GM23338 (cell line): Measurements from ENCODE around the gene TRAK1. TPM values are rescaled to one million over a fixed set of nuclear protein-coding genes. Genes with fewer than 3 reads are reported as not detected.

ENCODE experiments used
- ATAC-seq: fragments of 200-7000 bp; cut with Tn5 transposase; 3 replicates; pipeline ENCODE4 v1.9.1; 2020
- DNase-seq: peaks from one replicate; pipeline ENCODE4 v3.0.0-alpha.2; 2015; ENCODE audit warnings: low spot score
- H2AFZ ChIP-seq: fragments of 200-600 bp; sonication (generic); 2 replicates; pipeline ENCODE4 v1.8.0; 2016; ENCODE audit warnings: antibody characterized with exemption, mild to moderate bottlenecking, moderate library complexity
- H3F3A ChIP-seq: fragments of 200-600 bp; sonication (generic); replicated peaks from 2 replicates; pipeline ENCODE4 v1.8.0; 2017; ENCODE audit warnings: antibody characterized with exemption, mixed run types, low read depth
- H3K27ac ChIP-seq: fragments of 200-600 bp; sonication (generic); 2 replicates; pipeline ENCODE4 v1.6.1; 2016; ENCODE audit warnings: low read depth
- H3K27me3 ChIP-seq: fragments of 200-600 bp; sonication (generic); 2 replicates; pipeline ENCODE4 v1.8.0; 2016; ENCODE audit warnings: mild to moderate bottlenecking, mixed run types, moderate library complexity; ENCODE audit not compliant: insufficient read depth
- H3K36me3 ChIP-seq: fragments of 200-600 bp; sonication (generic); 2 replicates; pipeline ENCODE4 v1.8.0; 2016; ENCODE audit warnings: mild to moderate bottlenecking; ENCODE audit not compliant: insufficient read depth
- H3K4me1 ChIP-seq: fragments of 200-600 bp; sonication (generic); 2 replicates; pipeline ENCODE4 v1.8.0; 2016; ENCODE audit warnings: mild to moderate bottlenecking, moderate library complexity; ENCODE audit not compliant: insufficient read depth
- H3K4me2 ChIP-seq: fragments of 200-600 bp; sonication (generic); 2 replicates; pipeline ENCODE4 v1.7.1; 2017; ENCODE audit warnings: mixed run types
- H3K4me3 ChIP-seq: fragments of 200-600 bp; sonication (generic); 2 replicates; pipeline ENCODE4 v1.6.1; 2016; ENCODE audit warnings: mixed run types
- H3K79me2 ChIP-seq: fragments of 200-600 bp; sonication (generic); replicated peaks from 2 replicates; pipeline ENCODE4 v1.8.0; 2017; ENCODE audit warnings: mild to moderate bottlenecking; ENCODE audit not compliant: insufficient read depth
- H3K9me2 ChIP-seq: fragments of 200-600 bp; sonication (generic); 2 replicates; pipeline ENCODE4 v1.8.0; 2017; ENCODE audit not compliant: insufficient read depth
- H4K20me1 ChIP-seq: fragments of 200-600 bp; sonication (generic); replicated peaks from 2 replicates; pipeline ENCODE4 v1.8.0; 2017; ENCODE audit warnings: mild to moderate bottlenecking; ENCODE audit not compliant: insufficient read depth
- H3K27ac Mint-ChIP-seq: 2 replicates; pipeline ENCODE4 v1.8.0; 2020; ENCODE audit warnings: inconsistent platforms, mild to moderate bottlenecking, moderate library complexity, mixed read lengths
- H3K27me3 Mint-ChIP-seq: 3 replicates; pipeline ENCODE4 v1.8.0; 2022; ENCODE audit warnings: low read depth, mild to moderate bottlenecking, moderate library complexity, mixed read lengths, inconsistent platforms; ENCODE audit not compliant: insufficient read depth, poor library complexity
- H3K36me3 Mint-ChIP-seq: 3 replicates; pipeline ENCODE4 v1.8.0; 2021; ENCODE audit warnings: low read depth, mild to moderate bottlenecking, inconsistent platforms, moderate library complexity, mixed read lengths
- H3K4me1 Mint-ChIP-seq: 3 replicates; pipeline ENCODE4 v1.8.0; 2020; ENCODE audit warnings: mild to moderate bottlenecking, inconsistent platforms, mixed read lengths
- H3K4me3 Mint-ChIP-seq: 3 replicates; pipeline ENCODE4 v1.8.0; 2021; ENCODE audit warnings: moderate library complexity, mild to moderate bottlenecking, inconsistent platforms, mixed read lengths
- H3K9me3 Mint-ChIP-seq: 3 replicates; pipeline ENCODE4 v1.8.0; 2020; ENCODE audit warnings: moderate library complexity, mild to moderate bottlenecking, inconsistent platforms, mixed read lengths
- CREB1 ChIP-seq: fragments of 250-450 bp; sonication (Bioruptor Pico); IDR thresholded peaks from 2 replicates; pipeline ENCODE4 v1.5.0; 2020; ENCODE audit warnings: low read depth, mild to moderate bottlenecking, moderate library complexity
- EZH2 ChIP-seq: fragments of 200-600 bp; sonication (generic); IDR thresholded peaks from one replicate; pipeline ENCODE4 v1.8.0; 2017; ENCODE audit warnings: antibody characterized with exemption, mild to moderate bottlenecking, low read depth; ENCODE audit not compliant: unreplicated experiment
- EZH2phosphoT487 ChIP-seq: fragments of 200-600 bp; sonication (generic); IDR thresholded peaks from one replicate; pipeline ENCODE4 v1.8.1; 2018; ENCODE audit warnings: antibody characterized with exemption; ENCODE audit not compliant: unreplicated experiment
- JUNB ChIP-seq: IDR thresholded peaks from one replicate; pipeline ENCODE4 v1.6.1; 2016; ENCODE audit warnings: antibody characterized with exemption; ENCODE audit not compliant: unreplicated experiment
- NANOG ChIP-seq: IDR thresholded peaks from 2 replicates; pipeline ENCODE4 v1.6.1; 2016; ENCODE audit warnings: antibody characterized with exemption, borderline replicate concordance
- POLR2AphosphoS5 ChIP-seq: IDR thresholded peaks from 2 replicates; pipeline ENCODE4 v1.6.1; 2016; ENCODE audit warnings: antibody characterized with exemption, low read depth
- STAT1 ChIP-seq: IDR thresholded peaks from one replicate; pipeline ENCODE4 v1.6.1; 2016; ENCODE audit warnings: antibody characterized with exemption; ENCODE audit not compliant: unreplicated experiment
- ZNF114 ChIP-seq: fragments of 250-450 bp; sonication (Bioruptor Pico); IDR thresholded peaks from 2 replicates; pipeline ENCODE4 v1.5.0; 2020; ENCODE audit warnings: mild to moderate bottlenecking, moderate library complexity
- ZNF331 ChIP-seq: fragments of 250-450 bp; sonication (Bioruptor Pico); IDR thresholded peaks from 2 replicates; pipeline ENCODE4 v1.5.0; 2020; ENCODE audit warnings: low read depth, mild to moderate bottlenecking, moderate library complexity
- polyA plus RNA-seq: library from polyadenylated mRNA; unstranded; fragments of >200 nt; fragmentation: Nextera tagmentation; extraction: Ambion mirVana; gene quantifications from 2 replicates; pipeline ENCODE4 v1.2.1, GENCODE V29; 2016
- total RNA-seq: library from RNA; depleted of rRNA; stranded (reverse); fragments of >200 nt; shearing (Covaris generic); gene quantifications from 2 replicates; pipeline ENCODE4 v1.2.3, GENCODE V29; 2014
- TF ChIP-seq, protein P1 (sequence below), 2 experiments: fragments of 200-600 bp in 1 of 2; sonication (generic) in 1 of 2; conservative IDR thresholded peaks; 2 replicates each; pipeline versions ENCODE4 v1.5.1 to v1.6.1; 2016 to 2017; ENCODE audit warnings: antibody characterized with exemption in 2 of 2, low read depth in 2 of 2, mild to moderate bottlenecking in 2 of 2, moderate library complexity in 1 of 2
- TF ChIP-seq, protein P2 (sequence below): fragments of 250-450 bp; sonication (Bioruptor Pico); IDR thresholded peaks from 2 replicates; pipeline ENCODE4 v1.5.0; 2020; ENCODE audit warnings: mild to moderate bottlenecking, moderate library complexity
- TF ChIP-seq, protein P3 (sequence below): IDR thresholded peaks from one replicate; pipeline ENCODE4 v1.6.1; 2018; ENCODE audit warnings: antibody characterized with exemption; ENCODE audit not compliant: unreplicated experiment
- TF ChIP-seq, protein P4 (sequence below): IDR thresholded peaks from 2 replicates; pipeline ENCODE4 v1.6.1; 2016; ENCODE audit warnings: antibody characterized with exemption

Gene TRAK1
- total and polyA plus RNA-seq, 2 experiments from 2014 or later: 13.4 to 47.4 TPM

DNA sequence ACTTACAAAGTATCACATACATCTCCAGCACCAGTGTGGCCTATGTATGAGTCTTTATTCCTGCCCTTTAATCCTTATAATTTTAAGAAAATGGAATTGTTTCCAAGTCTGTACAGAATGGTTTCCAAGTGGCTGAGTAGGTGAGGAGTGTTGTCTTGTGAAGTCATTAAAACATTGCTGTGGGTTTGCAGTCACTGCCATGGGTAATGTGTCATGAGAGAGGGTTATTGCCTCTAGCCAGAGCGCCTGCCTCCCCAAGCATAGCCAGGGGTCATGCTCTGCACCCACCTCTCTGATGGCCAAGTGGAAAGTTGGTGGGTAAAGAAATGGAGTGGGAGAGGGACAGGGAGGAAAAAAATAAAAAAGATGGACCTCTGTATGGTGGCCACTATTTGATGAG lies 25.3 kb downstream of the TRAK1 start:
- no peak overlapping the region for H3K4me3 ChIP-seq
- H3F3A ChIP-seq: no peaks in the 10 kb centered on the region
- H3K36me3 ChIP-seq: no peaks in the 10 kb centered on the region
- Mint-ChIP-seq H3K27me3 (peaks cover 3% of the 10 kb centered on the region), H3K4me1 (peaks cover 21% of the 10 kb centered on the region), H3K27ac (no peak overlapping the region), H3K36me3 (no peaks in the 10 kb centered on the region), H3K4me3 (no peak overlapping the region), H3K9me3 (no peaks in the 10 kb centered on the region)
- no peaks in the 10 kb centered on the region for H3K27me3 ChIP-seq
- peaks cover 4% of the 10 kb centered on the region for H3K79me2 ChIP-seq
- no peak overlapping the region for H3K27ac ChIP-seq
- no peak overlapping the region for H2AFZ ChIP-seq
- TF ChIP-seq JUNB (no peak), NANOG (no peak), ZNF331 (CRISPR knock-in tag) (no peak), EZH2 (no peak), ZNF114 (CRISPR knock-in tag) (no peak), POLR2AphosphoS5 (no peak), STAT1 (no peak), EZH2phosphoT487 (no peak), CREB1 (CRISPR knock-in tag) (no peak)
- TF ChIP-seq, protein P1, sequence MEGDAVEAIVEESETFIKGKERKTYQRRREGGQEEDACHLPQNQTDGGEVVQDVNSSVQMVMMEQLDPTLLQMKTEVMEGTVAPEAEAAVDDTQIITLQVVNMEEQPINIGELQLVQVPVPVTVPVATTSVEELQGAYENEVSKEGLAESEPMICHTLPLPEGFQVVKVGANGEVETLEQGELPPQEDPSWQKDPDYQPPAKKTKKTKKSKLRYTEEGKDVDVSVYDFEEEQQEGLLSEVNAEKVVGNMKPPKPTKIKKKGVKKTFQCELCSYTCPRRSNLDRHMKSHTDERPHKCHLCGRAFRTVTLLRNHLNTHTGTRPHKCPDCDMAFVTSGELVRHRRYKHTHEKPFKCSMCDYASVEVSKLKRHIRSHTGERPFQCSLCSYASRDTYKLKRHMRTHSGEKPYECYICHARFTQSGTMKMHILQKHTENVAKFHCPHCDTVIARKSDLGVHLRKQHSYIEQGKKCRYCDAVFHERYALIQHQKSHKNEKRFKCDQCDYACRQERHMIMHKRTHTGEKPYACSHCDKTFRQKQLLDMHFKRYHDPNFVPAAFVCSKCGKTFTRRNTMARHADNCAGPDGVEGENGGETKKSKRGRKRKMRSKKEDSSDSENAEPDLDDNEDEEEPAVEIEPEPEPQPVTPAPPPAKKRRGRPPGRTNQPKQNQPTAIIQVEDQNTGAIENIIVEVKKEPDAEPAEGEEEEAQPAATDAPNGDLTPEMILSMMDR (conservative IDR thresholded peaks at IDR 0.05; ENCODE audit: low read depth in 2 of 2): no peak
- TF ChIP-seq, protein P2, sequence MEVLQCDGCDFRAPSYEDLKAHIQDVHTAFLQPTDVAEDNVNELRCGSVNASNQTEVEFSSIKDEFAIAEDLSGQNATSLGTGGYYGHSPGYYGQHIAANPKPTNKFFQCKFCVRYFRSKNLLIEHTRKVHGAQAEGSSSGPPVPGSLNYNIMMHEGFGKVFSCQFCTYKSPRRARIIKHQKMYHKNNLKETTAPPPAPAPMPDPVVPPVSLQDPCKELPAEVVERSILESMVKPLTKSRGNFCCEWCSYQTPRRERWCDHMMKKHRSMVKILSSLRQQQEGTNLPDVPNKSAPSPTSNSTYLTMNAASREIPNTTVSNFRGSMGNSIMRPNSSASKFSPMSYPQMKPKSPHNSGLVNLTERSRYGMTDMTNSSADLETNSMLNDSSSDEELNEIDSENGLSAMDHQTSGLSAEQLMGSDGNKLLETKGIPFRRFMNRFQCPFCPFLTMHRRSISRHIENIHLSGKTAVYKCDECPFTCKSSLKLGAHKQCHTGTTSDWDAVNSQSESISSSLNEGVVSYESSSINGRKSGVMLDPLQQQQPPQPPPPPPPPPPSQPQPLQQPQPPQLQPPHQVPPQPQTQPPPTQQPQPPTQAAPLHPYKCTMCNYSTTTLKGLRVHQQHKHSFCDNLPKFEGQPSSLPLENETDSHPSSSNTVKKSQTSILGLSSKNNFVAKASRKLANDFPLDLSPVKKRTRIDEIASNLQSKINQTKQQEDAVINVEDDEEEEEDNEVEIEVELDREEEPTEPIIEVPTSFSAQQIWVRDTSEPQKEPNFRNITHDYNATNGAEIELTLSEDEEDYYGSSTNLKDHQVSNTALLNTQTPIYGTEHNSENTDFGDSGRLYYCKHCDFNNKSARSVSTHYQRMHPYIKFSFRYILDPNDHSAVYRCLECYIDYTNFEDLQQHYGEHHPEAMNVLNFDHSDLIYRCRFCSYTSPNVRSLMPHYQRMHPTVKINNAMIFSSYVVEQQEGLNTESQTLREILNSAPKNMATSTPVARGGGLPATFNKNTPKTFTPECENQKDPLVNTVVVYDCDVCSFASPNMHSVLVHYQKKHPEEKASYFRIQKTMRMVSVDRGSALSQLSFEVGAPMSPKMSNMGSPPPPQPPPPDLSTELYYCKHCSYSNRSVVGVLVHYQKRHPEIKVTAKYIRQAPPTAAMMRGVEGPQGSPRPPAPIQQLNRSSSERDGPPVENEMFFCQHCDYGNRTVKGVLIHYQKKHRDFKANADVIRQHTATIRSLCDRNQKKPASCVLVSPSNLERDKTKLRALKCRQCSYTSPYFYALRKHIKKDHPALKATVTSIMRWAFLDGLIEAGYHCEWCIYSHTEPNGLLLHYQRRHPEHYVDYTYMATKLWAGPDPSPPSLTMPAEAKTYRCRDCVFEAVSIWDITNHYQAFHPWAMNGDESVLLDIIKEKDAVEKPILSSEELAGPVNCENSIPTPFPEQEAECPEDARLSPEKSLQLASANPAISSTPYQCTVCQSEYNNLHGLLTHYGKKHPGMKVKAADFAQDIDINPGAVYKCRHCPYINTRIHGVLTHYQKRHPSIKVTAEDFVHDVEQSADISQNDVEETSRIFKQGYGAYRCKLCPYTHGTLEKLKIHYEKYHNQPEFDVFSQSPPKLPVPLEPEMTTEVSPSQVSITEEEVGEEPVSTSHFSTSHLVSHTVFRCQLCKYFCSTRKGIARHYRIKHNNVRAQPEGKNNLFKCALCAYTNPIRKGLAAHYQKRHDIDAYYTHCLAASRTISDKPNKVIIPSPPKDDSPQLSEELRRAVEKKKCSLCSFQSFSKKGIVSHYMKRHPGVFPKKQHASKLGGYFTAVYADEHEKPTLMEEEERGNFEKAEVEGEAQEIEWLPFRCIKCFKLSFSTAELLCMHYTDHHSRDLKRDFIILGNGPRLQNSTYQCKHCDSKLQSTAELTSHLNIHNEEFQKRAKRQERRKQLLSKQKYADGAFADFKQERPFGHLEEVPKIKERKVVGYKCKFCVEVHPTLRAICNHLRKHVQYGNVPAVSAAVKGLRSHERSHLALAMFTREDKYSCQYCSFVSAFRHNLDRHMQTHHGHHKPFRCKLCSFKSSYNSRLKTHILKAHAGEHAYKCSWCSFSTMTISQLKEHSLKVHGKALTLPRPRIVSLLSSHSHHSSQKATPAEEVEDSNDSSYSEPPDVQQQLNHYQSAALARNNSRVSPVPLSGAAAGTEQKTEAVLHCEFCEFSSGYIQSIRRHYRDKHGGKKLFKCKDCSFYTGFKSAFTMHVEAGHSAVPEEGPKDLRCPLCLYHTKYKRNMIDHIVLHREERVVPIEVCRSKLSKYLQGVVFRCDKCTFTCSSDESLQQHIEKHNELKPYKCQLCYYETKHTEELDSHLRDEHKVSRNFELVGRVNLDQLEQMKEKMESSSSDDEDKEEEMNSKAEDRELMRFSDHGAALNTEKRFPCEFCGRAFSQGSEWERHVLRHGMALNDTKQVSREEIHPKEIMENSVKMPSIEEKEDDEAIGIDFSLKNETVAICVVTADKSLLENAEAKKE: no peak
- TF ChIP-seq, protein P3, sequence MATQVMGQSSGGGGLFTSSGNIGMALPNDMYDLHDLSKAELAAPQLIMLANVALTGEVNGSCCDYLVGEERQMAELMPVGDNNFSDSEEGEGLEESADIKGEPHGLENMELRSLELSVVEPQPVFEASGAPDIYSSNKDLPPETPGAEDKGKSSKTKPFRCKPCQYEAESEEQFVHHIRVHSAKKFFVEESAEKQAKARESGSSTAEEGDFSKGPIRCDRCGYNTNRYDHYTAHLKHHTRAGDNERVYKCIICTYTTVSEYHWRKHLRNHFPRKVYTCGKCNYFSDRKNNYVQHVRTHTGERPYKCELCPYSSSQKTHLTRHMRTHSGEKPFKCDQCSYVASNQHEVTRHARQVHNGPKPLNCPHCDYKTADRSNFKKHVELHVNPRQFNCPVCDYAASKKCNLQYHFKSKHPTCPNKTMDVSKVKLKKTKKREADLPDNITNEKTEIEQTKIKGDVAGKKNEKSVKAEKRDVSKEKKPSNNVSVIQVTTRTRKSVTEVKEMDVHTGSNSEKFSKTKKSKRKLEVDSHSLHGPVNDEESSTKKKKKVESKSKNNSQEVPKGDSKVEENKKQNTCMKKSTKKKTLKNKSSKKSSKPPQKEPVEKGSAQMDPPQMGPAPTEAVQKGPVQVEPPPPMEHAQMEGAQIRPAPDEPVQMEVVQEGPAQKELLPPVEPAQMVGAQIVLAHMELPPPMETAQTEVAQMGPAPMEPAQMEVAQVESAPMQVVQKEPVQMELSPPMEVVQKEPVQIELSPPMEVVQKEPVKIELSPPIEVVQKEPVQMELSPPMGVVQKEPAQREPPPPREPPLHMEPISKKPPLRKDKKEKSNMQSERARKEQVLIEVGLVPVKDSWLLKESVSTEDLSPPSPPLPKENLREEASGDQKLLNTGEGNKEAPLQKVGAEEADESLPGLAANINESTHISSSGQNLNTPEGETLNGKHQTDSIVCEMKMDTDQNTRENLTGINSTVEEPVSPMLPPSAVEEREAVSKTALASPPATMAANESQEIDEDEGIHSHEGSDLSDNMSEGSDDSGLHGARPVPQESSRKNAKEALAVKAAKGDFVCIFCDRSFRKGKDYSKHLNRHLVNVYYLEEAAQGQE: no peak
- TF ChIP-seq, protein P4, sequence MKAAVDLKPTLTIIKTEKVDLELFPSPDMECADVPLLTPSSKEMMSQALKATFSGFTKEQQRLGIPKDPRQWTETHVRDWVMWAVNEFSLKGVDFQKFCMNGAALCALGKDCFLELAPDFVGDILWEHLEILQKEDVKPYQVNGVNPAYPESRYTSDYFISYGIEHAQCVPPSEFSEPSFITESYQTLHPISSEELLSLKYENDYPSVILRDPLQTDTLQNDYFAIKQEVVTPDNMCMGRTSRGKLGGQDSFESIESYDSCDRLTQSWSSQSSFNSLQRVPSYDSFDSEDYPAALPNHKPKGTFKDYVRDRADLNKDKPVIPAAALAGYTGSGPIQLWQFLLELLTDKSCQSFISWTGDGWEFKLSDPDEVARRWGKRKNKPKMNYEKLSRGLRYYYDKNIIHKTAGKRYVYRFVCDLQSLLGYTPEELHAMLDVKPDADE: no peak
- no peaks in the 10 kb centered on the region for H4K20me1 ChIP-seq
- no peak for DNase-seq
- H3K9me2 ChIP-seq: no peaks in the 10 kb centered on the region
- no peak overlapping the region for H3K4me2 ChIP-seq
- no peak for ATAC-seq
- peaks cover 3% of the 10 kb centered on the region; the same call in 1 of the 2 replicates for H3K4me1 ChIP-seq
